ENCODE results near the gene NRBP1. TPM values are rescaled to one million over a fixed set of nuclear protein-coding genes. Genes with fewer than 3 reads are reported as not detected.

The NRBP1 gene
- total RNA-seq, 2 donors from 2014 or later: 72.2 to 85.8 TPM

GRCh38 chr2:27464443-27464842 is 36.0 kb downstream of the NRBP1 start:
- ATAC-seq: no peak
- no peak for DNase-seq
- intact Hi-C loops (cut with DNase I, micrococcal nuclease): no loop called here

GRCh38 chr2:27471961-27472360 is 43.5 kb downstream of the NRBP1 start:
- ATAC-seq: no peak
- intact Hi-C loops (cut with DNase I, micrococcal nuclease): no loop called here
- no peak for DNase-seq

GRCh38 chr2:27485496-27485895 is 57.1 kb downstream of the NRBP1 start:
- intact Hi-C loops (cut with DNase I, micrococcal nuclease): no loop called here
- ATAC-seq (no peak), DNase-seq (no peak)

GRCh38 chr2:27489118-27489497 is 60.7 kb downstream of the NRBP1 start:
- ATAC-seq: peak; percentile 9

GRCh38 chr2:27489498-27490397 is 61.3 kb downstream of the NRBP1 start, which contains the start of gene IFT172:
Gene IFT172 (minus strand): TSS chr2:27489743. CDS start chr2:27489653, 90 bp downstream.
- intact Hi-C loops (cut with DNase I, micrococcal nuclease): no loop called here
- DNase-seq: peak; percentile 100
- peak; percentile 98 for ATAC-seq

More at GRCh38 chr2:27489118-27489497, 60.7 kb downstream of the NRBP1 start:
- peak in 1 of 2 donors; percentile 14 for DNase-seq
- intact Hi-C loops (cut with DNase I, micrococcal nuclease): no loop called here

Other genes with a start within 250 kb of the NRBP1 start
- 10 to 100 TPM; 75.3 to 98.2 TPM for gene ATRAID, start 216.6 kb upstream of the NRBP1 start, total RNA-seq
- gene SLC5A6, start 216.4 kb upstream of the NRBP1 start, total RNA-seq: 10 to 100 TPM; 20.6 to 30.5 TPM
- 10 to 100 TPM; 13.9 to 23.7 TPM for gene CAD, start 211.3 kb upstream of the NRBP1 start, total RNA-seq
- gene SLC30A3, start 165.6 kb upstream of the NRBP1 start, total RNA-seq: not detected
- gene DNAJC5G, start 153.2 kb upstream of the NRBP1 start, total RNA-seq: not detected
- under 1 TPM in 1 of 2 donors, not detected in 1; 0.14 TPM for gene TRIM54, start 146.2 kb upstream of the NRBP1 start, total RNA-seq
- under 1 TPM; 0.52 to 0.56 TPM for gene UCN, start 120.2 kb upstream of the NRBP1 start, total RNA-seq
- gene MPV17, start 105.5 kb upstream of the NRBP1 start, total RNA-seq: 10 to 100 TPM; 26.6 to 32.4 TPM
- gene GTF3C2, start 71.9 kb upstream of the NRBP1 start, total RNA-seq: 10 to 100 TPM; 50.6 to 62.5 TPM
- gene EIF2B4, start 58.3 kb upstream of the NRBP1 start, total RNA-seq: 10 to 100 TPM; 33.2 to 36.6 TPM
- 10 to 100 TPM; 85.2 to 85.5 TPM for gene SNX17, start 58.0 kb upstream of the NRBP1 start, total RNA-seq
- 10 to 100 TPM; 24.9 to 27.4 TPM for gene ZNF513, start 47.9 kb upstream of the NRBP1 start, total RNA-seq
- 10 to 100 TPM; 50.9 to 73.4 TPM for gene PPM1G, start 19.0 kb upstream of the NRBP1 start, total RNA-seq
- 100 to 1,000 TPM in 1 of 2 donors, 10 to 100 TPM in 1; 90.0 to 104 TPM for gene KRTCAP3, start 13.8 kb downstream of the NRBP1 start, total RNA-seq
- gene IFT172, start 61.1 kb downstream of the NRBP1 start, total RNA-seq: 10 to 100 TPM; 80.2 to 82.5 TPM
- gene FNDC4, start 66.6 kb downstream of the NRBP1 start, total RNA-seq: 1 to 10 TPM in 1 of 2 donors, under 1 TPM in 1; 0.73 to 1.4 TPM
- not detected for gene GCKR, start 68.2 kb downstream of the NRBP1 start, total RNA-seq
- 10 to 100 TPM; 10.7 to 14.9 TPM for gene ZNF512, start 154.4 kb downstream of the NRBP1 start, total RNA-seq
- gene CCDC121, start 200.4 kb downstream of the NRBP1 start, total RNA-seq: 1 to 10 TPM; 2.5 to 2.9 TPM
- gene GPN1, start 200.4 kb downstream of the NRBP1 start, total RNA-seq: 10 to 100 TPM; 20.7 to 24.2 TPM
- 10 to 100 TPM; 22.3 to 23.1 TPM for gene SUPT7L, start 235.0 kb downstream of the NRBP1 start, total RNA-seq
- gene SLC4A1AP, start 235.3 kb downstream of the NRBP1 start, total RNA-seq: 10 to 100 TPM; 14.9 to 16.6 TPM